ENCODE data around the gene IDH3G.

- no peak for TF ChIP-seq CTCF (IDR thresholded peaks at IDR 0.05)
- no peak for TF ChIP-seq EZH2 (IDR thresholded peaks at IDR 0.05; ENCODE audit: borderline replicate concordance, insufficient read depth, low read depth, low read length, poor library complexity, severe bottlenecking)
Observed at GRCh38 chrX:153802513-153803045, 8.4 kb upstream of the IDH3G start.
